GM23338 (cell line): ENCODE results near the gene DNAJC12. TPM values are rescaled to one million over a fixed set of nuclear protein-coding genes. Genes with fewer than 3 reads are reported as not detected.

Source experiments
- ATAC-seq: fragments of 200-7000 bp; cut with Tn5 transposase; 3 replicates; pipeline ENCODE4 v1.9.1; 2020
- DNase-seq: peaks from one replicate; pipeline ENCODE4 v3.0.0-alpha.2; 2015; ENCODE audit warnings: low spot score
- H2AFZ ChIP-seq: fragments of 200-600 bp; sonication (generic); 2 replicates; pipeline ENCODE4 v1.8.0; 2016; ENCODE audit warnings: antibody characterized with exemption, mild to moderate bottlenecking, moderate library complexity
- H3F3A ChIP-seq: fragments of 200-600 bp; sonication (generic); replicated peaks from 2 replicates; pipeline ENCODE4 v1.8.0; 2017; ENCODE audit warnings: antibody characterized with exemption, mixed run types, low read depth
- H3K27ac ChIP-seq: fragments of 200-600 bp; sonication (generic); 2 replicates; pipeline ENCODE4 v1.6.1; 2016; ENCODE audit warnings: low read depth
- H3K27me3 ChIP-seq: fragments of 200-600 bp; sonication (generic); 2 replicates; pipeline ENCODE4 v1.8.0; 2016; ENCODE audit warnings: mild to moderate bottlenecking, mixed run types, moderate library complexity; ENCODE audit not compliant: insufficient read depth
- H3K36me3 ChIP-seq: fragments of 200-600 bp; sonication (generic); 2 replicates; pipeline ENCODE4 v1.8.0; 2016; ENCODE audit warnings: mild to moderate bottlenecking; ENCODE audit not compliant: insufficient read depth
- H3K4me1 ChIP-seq: fragments of 200-600 bp; sonication (generic); 2 replicates; pipeline ENCODE4 v1.8.0; 2016; ENCODE audit warnings: mild to moderate bottlenecking, moderate library complexity; ENCODE audit not compliant: insufficient read depth
- H3K4me2 ChIP-seq: fragments of 200-600 bp; sonication (generic); 2 replicates; pipeline ENCODE4 v1.7.1; 2017; ENCODE audit warnings: mixed run types
- H3K4me3 ChIP-seq: fragments of 200-600 bp; sonication (generic); 2 replicates; pipeline ENCODE4 v1.6.1; 2016; ENCODE audit warnings: mixed run types
- H3K79me2 ChIP-seq: fragments of 200-600 bp; sonication (generic); replicated peaks from 2 replicates; pipeline ENCODE4 v1.8.0; 2017; ENCODE audit warnings: mild to moderate bottlenecking; ENCODE audit not compliant: insufficient read depth
- H3K9me2 ChIP-seq: fragments of 200-600 bp; sonication (generic); 2 replicates; pipeline ENCODE4 v1.8.0; 2017; ENCODE audit not compliant: insufficient read depth
- H4K20me1 ChIP-seq: fragments of 200-600 bp; sonication (generic); replicated peaks from 2 replicates; pipeline ENCODE4 v1.8.0; 2017; ENCODE audit warnings: mild to moderate bottlenecking; ENCODE audit not compliant: insufficient read depth
- H3K27ac Mint-ChIP-seq: 2 replicates; pipeline ENCODE4 v1.8.0; 2020; ENCODE audit warnings: inconsistent platforms, mild to moderate bottlenecking, moderate library complexity, mixed read lengths
- H3K27me3 Mint-ChIP-seq: 3 replicates; pipeline ENCODE4 v1.8.0; 2022; ENCODE audit warnings: low read depth, mild to moderate bottlenecking, moderate library complexity, mixed read lengths, inconsistent platforms; ENCODE audit not compliant: insufficient read depth, poor library complexity
- H3K36me3 Mint-ChIP-seq: 3 replicates; pipeline ENCODE4 v1.8.0; 2021; ENCODE audit warnings: low read depth, mild to moderate bottlenecking, inconsistent platforms, moderate library complexity, mixed read lengths
- H3K4me1 Mint-ChIP-seq: 3 replicates; pipeline ENCODE4 v1.8.0; 2020; ENCODE audit warnings: mild to moderate bottlenecking, inconsistent platforms, mixed read lengths
- H3K4me3 Mint-ChIP-seq: 3 replicates; pipeline ENCODE4 v1.8.0; 2021; ENCODE audit warnings: moderate library complexity, mild to moderate bottlenecking, inconsistent platforms, mixed read lengths
- H3K9me3 Mint-ChIP-seq: 3 replicates; pipeline ENCODE4 v1.8.0; 2020; ENCODE audit warnings: moderate library complexity, mild to moderate bottlenecking, inconsistent platforms, mixed read lengths
- EZH2 ChIP-seq: fragments of 200-600 bp; sonication (generic); IDR thresholded peaks from one replicate; pipeline ENCODE4 v1.8.0; 2017; ENCODE audit warnings: antibody characterized with exemption, mild to moderate bottlenecking, low read depth; ENCODE audit not compliant: unreplicated experiment
- EZH2phosphoT487 ChIP-seq: fragments of 200-600 bp; sonication (generic); IDR thresholded peaks from one replicate; pipeline ENCODE4 v1.8.1; 2018; ENCODE audit warnings: antibody characterized with exemption; ENCODE audit not compliant: unreplicated experiment
- JUNB ChIP-seq: IDR thresholded peaks from one replicate; pipeline ENCODE4 v1.6.1; 2016; ENCODE audit warnings: antibody characterized with exemption; ENCODE audit not compliant: unreplicated experiment
- NANOG ChIP-seq: IDR thresholded peaks from 2 replicates; pipeline ENCODE4 v1.6.1; 2016; ENCODE audit warnings: antibody characterized with exemption, borderline replicate concordance
- STAT1 ChIP-seq: IDR thresholded peaks from one replicate; pipeline ENCODE4 v1.6.1; 2016; ENCODE audit warnings: antibody characterized with exemption; ENCODE audit not compliant: unreplicated experiment
- ZNF114 ChIP-seq: fragments of 250-450 bp; sonication (Bioruptor Pico); IDR thresholded peaks from 2 replicates; pipeline ENCODE4 v1.5.0; 2020; ENCODE audit warnings: mild to moderate bottlenecking, moderate library complexity
- ZNF331 ChIP-seq: fragments of 250-450 bp; sonication (Bioruptor Pico); IDR thresholded peaks from 2 replicates; pipeline ENCODE4 v1.5.0; 2020; ENCODE audit warnings: low read depth, mild to moderate bottlenecking, moderate library complexity
- ZNF462 ChIP-seq: fragments of 250-450 bp; sonication (Bioruptor Pico); IDR thresholded peaks from 2 replicates; pipeline ENCODE4 v1.5.0; 2020; ENCODE audit warnings: mild to moderate bottlenecking, moderate library complexity
- polyA plus RNA-seq: library from polyadenylated mRNA; unstranded; fragments of >200 nt; fragmentation: Nextera tagmentation; extraction: Ambion mirVana; gene quantifications from 2 replicates; pipeline ENCODE4 v1.2.1, GENCODE V29; 2016
- total RNA-seq: library from RNA; depleted of rRNA; stranded (reverse); fragments of >200 nt; shearing (Covaris generic); gene quantifications from 2 replicates; pipeline ENCODE4 v1.2.3, GENCODE V29; 2014
- TF ChIP-seq, protein P1 (sequence below), 2 experiments: fragments of 200-600 bp in 1 of 2; sonication (generic) in 1 of 2; conservative IDR thresholded peaks; 2 replicates each; pipeline versions ENCODE4 v1.5.1 to v1.6.1; 2016 to 2017; ENCODE audit warnings: antibody characterized with exemption in 2 of 2, low read depth in 2 of 2, mild to moderate bottlenecking in 2 of 2, moderate library complexity in 1 of 2

Gene DNAJC12
- total and polyA plus RNA-seq, 2 experiments from 2014 or later, result 2.2 to 4.5 TPM

- TF ChIP-seq ZNF462 (CRISPR knock-in tag), result no peak
- TF ChIP-seq EZH2, result no peak
- TF ChIP-seq EZH2phosphoT487, result no peak
- no peak for TF ChIP-seq ZNF114
- TF ChIP-seq, protein P1, sequence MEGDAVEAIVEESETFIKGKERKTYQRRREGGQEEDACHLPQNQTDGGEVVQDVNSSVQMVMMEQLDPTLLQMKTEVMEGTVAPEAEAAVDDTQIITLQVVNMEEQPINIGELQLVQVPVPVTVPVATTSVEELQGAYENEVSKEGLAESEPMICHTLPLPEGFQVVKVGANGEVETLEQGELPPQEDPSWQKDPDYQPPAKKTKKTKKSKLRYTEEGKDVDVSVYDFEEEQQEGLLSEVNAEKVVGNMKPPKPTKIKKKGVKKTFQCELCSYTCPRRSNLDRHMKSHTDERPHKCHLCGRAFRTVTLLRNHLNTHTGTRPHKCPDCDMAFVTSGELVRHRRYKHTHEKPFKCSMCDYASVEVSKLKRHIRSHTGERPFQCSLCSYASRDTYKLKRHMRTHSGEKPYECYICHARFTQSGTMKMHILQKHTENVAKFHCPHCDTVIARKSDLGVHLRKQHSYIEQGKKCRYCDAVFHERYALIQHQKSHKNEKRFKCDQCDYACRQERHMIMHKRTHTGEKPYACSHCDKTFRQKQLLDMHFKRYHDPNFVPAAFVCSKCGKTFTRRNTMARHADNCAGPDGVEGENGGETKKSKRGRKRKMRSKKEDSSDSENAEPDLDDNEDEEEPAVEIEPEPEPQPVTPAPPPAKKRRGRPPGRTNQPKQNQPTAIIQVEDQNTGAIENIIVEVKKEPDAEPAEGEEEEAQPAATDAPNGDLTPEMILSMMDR (conservative IDR thresholded peaks at IDR 0.05; ENCODE audit: low read depth in 2 of 2), result no peak
- no peak for TF ChIP-seq STAT1
- no peak for TF ChIP-seq NANOG
- no peak for TF ChIP-seq ZNF331 (CRISPR knock-in tag)
- no peak for TF ChIP-seq JUNB
Observed at GRCh38 chr10:67771200-67771599, 66.8 kb downstream of the DNAJC12 start (continued).

DNA sequence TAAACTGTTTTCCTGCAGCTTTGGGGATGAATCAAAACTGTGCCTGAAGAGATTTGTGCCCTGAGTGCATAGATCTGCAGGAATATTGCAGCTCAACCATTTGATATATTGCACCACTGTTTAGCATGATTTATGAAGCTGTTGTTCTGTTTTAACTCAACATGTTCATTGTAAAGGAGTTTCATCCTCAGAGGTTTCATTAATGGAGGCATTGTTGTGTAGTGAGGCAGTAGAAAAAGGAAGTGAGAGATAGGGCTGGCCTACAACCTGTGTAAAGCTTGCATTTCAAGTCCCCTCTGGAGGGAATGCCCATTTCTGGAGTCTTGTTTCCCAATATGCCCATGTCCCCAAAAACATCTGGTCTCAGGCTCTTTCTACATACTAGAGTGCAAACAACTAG is 67.5 kb downstream of the DNAJC12 start:
- peaks cover 7% of the 10 kb centered on the region for H3K4me1 Mint-ChIP-seq
- no peak for TF ChIP-seq ZNF331 (CRISPR knock-in tag)
- no peak for TF ChIP-seq NANOG

More for the DNA sequence above, 67.5 kb downstream of the DNAJC12 start:
- Mint-ChIP-seq H3K36me3 (no peaks in the 10 kb centered on the region), H3K9me3 (no peaks in the 10 kb centered on the region), H3K27ac (no peak overlapping the region), H3K27me3 (peaks cover 3% of the 10 kb centered on the region), H3K4me3 (no peak overlapping the region)
- Histone ChIP-seq H3K27ac (no peak overlapping the region), H3K79me2 (no peaks in the 10 kb centered on the region), H4K20me1 (no peaks in the 10 kb centered on the region), H2AFZ (peak overlapping the region; percentile 48; the same call in 1 of the 2 replicates), H3K4me1 (peaks cover 8% of the 10 kb centered on the region), H3K9me2 (no peaks in the 10 kb centered on the region; the same call in 1 of the 2 replicates), H3K4me3 (no peak overlapping the region), H3K4me2 (no peak overlapping the region), H3K36me3 (no peaks in the 10 kb centered on the region), H3F3A (peaks cover 3% of the 10 kb centered on the region; the same call in 1 of the 2 replicates), H3K27me3 (no peaks in the 10 kb centered on the region)
- ATAC-seq, result no peak
- no peak for DNase-seq
